Measurements from ENCODE around the gene FNDC5. TPM values are rescaled to one million over a fixed set of nuclear protein-coding genes. Genes with fewer than 3 reads are reported as not detected.
"Not testable (repeated sequence)": the region's sequence is repeated elsewhere in the genome, so short reads cannot be mapped to it uniquely, and the experiment has no call there.

The FNDC5 gene
- polyA plus RNA-seq (ENCODE audit: insufficient read length in 4 of 4): 10 to 100 TPM; 40.6 to 69.7 (median 52.6) TPM

- DNase-seq (ENCODE audit: low read depth in 4 of 4, low spot score in 2 of 4): peak in 2 of 4 donors; percentile 34 to 50
Measured at GRCh38 chr1:32870615-32871363, at the start of gene FNDC5. Gene FNDC5, minus strand, starts transcription at chr1:32870912.

GRCh38 chr1:32919811-32920733 lies 49.4 kb upstream of the FNDC5 start:
- DNase-seq (ENCODE audit: low read depth in 4 of 4, low spot score in 2 of 4): no peak

GRCh38 chr1:32918179-32918578 lies 47.5 kb upstream of the FNDC5 start:
- DNase-seq (ENCODE audit: low read depth in 4 of 4, low spot score in 2 of 4): no peak

- no peak for DNase-seq (ENCODE audit: low read depth in 4 of 4, low spot score in 2 of 4)
Measured at GRCh38 chr1:32917521-32917920, 46.8 kb upstream of the FNDC5 start.

GRCh38 chr1:32915766-32916706 lies 45.3 kb upstream of the FNDC5 start:
- DNase-seq (ENCODE audit: low read depth in 4 of 4, low spot score in 2 of 4): no peak

GRCh38 chr1:32910319-32910718 lies 39.6 kb upstream of the FNDC5 start:
- DNase-seq (ENCODE audit: low read depth in 4 of 4, low spot score in 2 of 4): no peak

- no peak for DNase-seq (ENCODE audit: low read depth in 4 of 4, low spot score in 2 of 4)
Measured at GRCh38 chr1:32907435-32907834, 36.7 kb upstream of the FNDC5 start.

- DNase-seq (ENCODE audit: low read depth in 4 of 4, low spot score in 2 of 4): no peak
Measured at GRCh38 chr1:32906654-32907053, 35.9 kb upstream of the FNDC5 start.

- not testable (repeated sequence) for DNase-seq (ENCODE audit: low read depth in 4 of 4, low spot score in 2 of 4)
Measured at GRCh38 chr1:32905588-32905987, 34.9 kb upstream of the FNDC5 start.

GRCh38 chr1:32904797-32905196 lies 34.1 kb upstream of the FNDC5 start:
- no peak for DNase-seq (ENCODE audit: low read depth in 4 of 4, low spot score in 2 of 4)

- DNase-seq (ENCODE audit: low read depth in 4 of 4, low spot score in 2 of 4): no peak
Measured at GRCh38 chr1:32903991-32904785, 33.5 kb upstream of the FNDC5 start.

GRCh38 chr1:32902535-32902920 lies 31.8 kb upstream of the FNDC5 start:
- no peak for DNase-seq (ENCODE audit: low read depth in 4 of 4, low spot score in 2 of 4)

- no peak for DNase-seq (ENCODE audit: low read depth in 4 of 4, low spot score in 2 of 4)
Measured at GRCh38 chr1:32901823-32902534, 31.3 kb upstream of the FNDC5 start.

- no peak for DNase-seq (ENCODE audit: low read depth in 4 of 4, low spot score in 2 of 4)
Measured at GRCh38 chr1:32900956-32901822, 30.5 kb upstream of the FNDC5 start, which contains the start of gene TMEM54. Gene TMEM54, minus strand, starts transcription at chr1:32901389. Its CDS starts 151 bp downstream, at chr1:32901238.

GRCh38 chr1:32900371-32900955 lies 29.8 kb upstream of the FNDC5 start:
- no peak for DNase-seq (ENCODE audit: low read depth in 4 of 4, low spot score in 2 of 4)

- DNase-seq (ENCODE audit: low read depth in 4 of 4, low spot score in 2 of 4): no peak
Measured at GRCh38 chr1:32899586-32900296, 29.0 kb upstream of the FNDC5 start.

GRCh38 chr1:32898958-32899357 lies 28.2 kb upstream of the FNDC5 start:
- DNase-seq (ENCODE audit: low read depth in 4 of 4, low spot score in 2 of 4): no peak
